H54 (cell line): ENCODE results near the gene MT1M.
"Not testable (repeated sequence)": the region's sequence is repeated elsewhere in the genome, so short reads cannot be mapped to it uniquely, and the experiment has no call there.

Source experiments
- DNase-seq: peaks from one replicate; pipeline ENCODE4 v3.0.0; 2011; ENCODE audit warnings: low spot score, mixed read lengths; ENCODE audit not compliant: insufficient read length
- FAIRE-seq: peaks from 3 replicates; lab custom pipeline; 2011; peaks lifted over from hg19 to GRCh38; lab: Jason Lieb, UNC
- POLR2A ChIP-seq: IDR thresholded peaks from 2 replicates; pipeline ENCODE4 v1.6.1; 2011; ENCODE audit warnings: low read depth, mild to moderate bottlenecking, low read length

The MT1M gene

GRCh38 chr16:56615353-56615752, 17.1 kb upstream of the MT1M start:
- FAIRE-seq (no peak), DNase-seq (no peak)
- no peak for TF ChIP-seq POLR2A

DNA sequence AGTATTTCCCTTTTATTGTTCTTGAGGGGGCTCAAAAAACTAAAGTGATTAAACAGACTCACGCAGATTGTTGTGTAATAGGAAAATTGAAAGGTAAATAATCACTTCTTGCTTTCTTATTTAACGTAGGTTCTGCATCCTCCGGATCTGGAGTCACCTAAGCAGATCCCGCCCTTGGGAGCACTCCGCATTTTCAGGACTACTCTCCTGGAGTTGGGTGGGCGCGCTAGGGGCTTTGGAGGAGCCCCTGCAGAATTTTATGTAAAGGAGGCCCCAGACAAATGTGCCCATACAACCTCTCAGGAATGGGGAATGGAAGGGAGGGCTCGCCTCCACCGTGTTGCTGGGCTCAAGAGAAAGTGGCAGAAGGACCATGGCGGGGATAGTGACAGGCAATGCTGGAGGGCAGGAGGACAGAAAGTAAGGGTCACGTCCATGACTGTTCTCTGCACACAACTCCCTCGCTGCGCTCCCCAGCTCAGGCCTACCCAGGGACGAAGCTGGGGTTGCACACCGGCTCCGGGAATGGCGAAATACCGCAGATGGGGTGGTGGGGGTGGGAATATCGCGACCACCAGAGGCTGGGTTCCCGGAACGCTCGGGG, 15.7 kb upstream of the MT1M start:
- FAIRE-seq: no peak
- no peak for DNase-seq
- no peak for TF ChIP-seq POLR2A

DNA sequence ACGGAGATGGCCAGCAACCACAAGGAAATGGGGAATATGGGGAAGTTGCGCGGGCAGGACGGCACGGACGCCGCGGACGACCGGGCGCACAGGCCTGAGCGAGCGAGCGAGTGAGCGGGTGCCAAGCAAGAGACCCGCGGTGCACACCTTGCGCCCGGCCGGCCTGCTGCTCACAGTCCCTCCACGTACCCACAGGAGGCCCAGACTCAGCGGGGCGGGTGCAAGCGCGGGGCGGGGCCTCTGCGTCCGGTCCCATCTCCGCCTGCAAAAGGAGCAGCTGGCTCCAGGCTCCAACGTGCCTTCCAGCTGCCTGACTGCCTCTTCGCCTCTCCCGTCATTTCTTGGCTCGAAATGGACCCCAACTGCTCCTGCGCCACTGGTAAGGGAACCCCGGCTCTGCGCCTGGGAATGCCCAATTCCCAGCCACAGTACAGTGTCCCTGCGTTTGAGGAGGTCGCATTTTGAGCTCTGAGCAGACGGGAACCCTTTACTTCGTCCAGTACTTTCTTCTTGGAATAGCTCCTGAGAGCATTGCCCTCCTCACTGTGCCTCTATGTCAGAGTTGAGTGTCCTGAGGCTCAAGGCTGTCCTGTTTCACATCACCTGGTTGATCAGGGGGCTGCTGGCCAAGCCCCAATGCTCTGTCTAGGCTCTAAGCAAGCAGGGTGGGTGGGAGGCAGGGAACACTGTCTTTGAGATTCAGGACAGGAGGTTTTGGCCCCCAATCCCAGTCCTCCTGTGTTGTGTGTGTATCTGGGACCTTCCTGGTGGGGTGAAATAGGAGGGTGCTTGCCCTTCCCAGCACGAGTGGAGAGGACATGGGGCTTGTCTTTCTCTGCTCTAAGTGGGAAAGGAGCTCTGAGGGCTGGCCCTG, 15.0 kb upstream of the MT1M start:
- no peak for DNase-seq
- no peak for FAIRE-seq
- TF ChIP-seq POLR2A: no peak

GRCh38 chr16:56618138-56618537, 14.3 kb upstream of the MT1M start:
- FAIRE-seq (no peak), DNase-seq (no peak)

DNA sequence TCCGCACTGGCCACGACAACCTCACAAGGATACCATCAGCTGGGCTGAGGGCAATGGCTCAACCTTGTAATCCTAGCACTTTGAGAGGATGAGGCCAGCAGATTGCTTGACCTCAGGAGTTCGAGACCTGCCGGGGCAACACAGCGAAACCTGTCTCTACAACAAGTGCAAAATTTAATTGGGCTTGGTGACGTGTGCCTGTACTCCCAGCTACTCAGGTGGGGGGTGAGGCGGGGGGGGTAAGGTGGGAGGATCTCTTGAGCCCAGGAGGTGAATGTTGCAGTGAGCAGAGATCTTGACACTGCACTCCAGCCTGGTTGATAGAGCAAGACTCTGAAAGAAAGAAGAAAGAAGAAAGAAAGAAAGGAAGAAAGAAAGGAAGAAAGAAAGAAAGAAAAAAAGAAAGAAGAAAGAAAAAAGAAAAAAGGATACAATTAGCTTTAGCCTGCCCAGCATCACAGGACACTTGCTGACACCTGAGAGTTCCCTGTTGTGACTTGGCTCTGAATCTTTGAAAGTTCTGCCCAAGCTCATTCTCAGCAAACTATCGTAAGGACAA, 12.0 kb upstream of the MT1M start:
- no peak for TF ChIP-seq POLR2A
- DNase-seq: no peak
- no peak for FAIRE-seq

More at GRCh38 chr16:56618138-56618537, 14.3 kb upstream of the MT1M start:
- TF ChIP-seq POLR2A: no peak

- not testable (repeated sequence) for DNase-seq, FAIRE-seq
These were observed 10.6 kb upstream of the MT1M start for GRCh38 chr16:56621665-56622445.

GRCh38 chr16:56623184-56623583, 9.3 kb upstream of the MT1M start:
- not testable (repeated sequence) for DNase-seq, FAIRE-seq

- no peak for DNase-seq
- FAIRE-seq: no peak
- no peak for TF ChIP-seq POLR2A
These were observed 8.8 kb upstream of the MT1M start for GRCh38 chr16:56623637-56624036.

GRCh38 chr16:56625140-56625942, 7.1 kb upstream of the MT1M start, which contains the start of gene MT1E:
TSS of gene MT1E (plus strand) at chr16:56625781. CDS start at chr16:56625852, 71 bp downstream.
- FAIRE-seq (no peak), DNase-seq (peak; percentile 67)
- peak; percentile 91 for TF ChIP-seq POLR2A

- no peak for TF ChIP-seq POLR2A
- DNase-seq (no peak), FAIRE-seq (no peak)
These were observed 6.4 kb upstream of the MT1M start for GRCh38 chr16:56625943-56626654.

GRCh38 chr16:56626685-56627084, 5.8 kb upstream of the MT1M start:
- no peak for FAIRE-seq
- no peak for DNase-seq
- TF ChIP-seq POLR2A: no peak
